Middle frontal gyrus (tissue), 1 donor: ENCODE data around the gene SBSN.

Source experiments
- DNase-seq: peaks from one replicate; pipeline ENCODE4 v3.0.0-alpha.2; 2015; ENCODE audit warnings: low spot score; ENCODE audit errors: extremely low spot score

The SBSN gene

GRCh38 chr19:35528218-35529038 is at the start of gene SBSN:
Gene SBSN (minus strand): TSS chr19:35528311. CDS start chr19:35528281, 30 bp downstream.
- no peak for DNase-seq

- DNase-seq = no peak
These were observed 43.4 kb upstream of the SBSN start for GRCh38 chr19:35571406-35571965.

- DNase-seq = no peak
These were observed 41.2 kb upstream of the SBSN start for GRCh38 chr19:35569281-35569781.

- no peak for DNase-seq
These were observed 38.6 kb upstream of the SBSN start for GRCh38 chr19:35566738-35567137.

- no peak for DNase-seq
These were observed 37.1 kb upstream of the SBSN start for GRCh38 chr19:35565016-35565856.

- no peak for DNase-seq
These were observed 35.2 kb upstream of the SBSN start, which contains the start of gene ATP4A for GRCh38 chr19:35563207-35563829. Gene ATP4A (minus strand): TSS chr19:35563658. CDS start chr19:35563629, 29 bp downstream.

- no peak for DNase-seq
These were observed 34.7 kb upstream of the SBSN start for GRCh38 chr19:35562776-35563175.

- no peak for DNase-seq
These were observed 34.2 kb upstream of the SBSN start for GRCh38 chr19:35562336-35562735.

GRCh38 chr19:35561436-35561835 is 33.3 kb upstream of the SBSN start:
- DNase-seq = no peak

GRCh38 chr19:35560677-35561076 is 32.6 kb upstream of the SBSN start:
- no peak for DNase-seq

GRCh38 chr19:35560271-35560670 is 32.2 kb upstream of the SBSN start:
- no peak for DNase-seq

GRCh38 chr19:35559781-35560180 is 31.7 kb upstream of the SBSN start:
- DNase-seq = no peak

- no peak for DNase-seq
These were observed 31.2 kb upstream of the SBSN start for GRCh38 chr19:35559281-35559659.

- no peak for DNase-seq
These were observed 30.5 kb upstream of the SBSN start for GRCh38 chr19:35558400-35559280.

- no peak for DNase-seq
These were observed 29.7 kb upstream of the SBSN start for GRCh38 chr19:35557539-35558399.

GRCh38 chr19:35556846-35557538 is 28.9 kb upstream of the SBSN start:
- no peak for DNase-seq

GRCh38 chr19:35556025-35556590 is 28.0 kb upstream of the SBSN start:
- DNase-seq = no peak

- no peak for DNase-seq
These were observed 27.3 kb upstream of the SBSN start for GRCh38 chr19:35555301-35556005.
